ENCODE results near the gene ETNK2. TPM values are rescaled to one million over a fixed set of nuclear protein-coding genes. Genes with fewer than 3 reads are reported as not detected.

ETNK2 gene
- total RNA-seq, 8 experiments from 2014 or later = 5.0 to 43.5 (median 29.9) TPM

Other genes starting within 250 kb of the ETNK2 start
- gene SOX13, start 78.9 kb downstream of the ETNK2 start, total RNA-seq = 10 to 100 TPM in 5 of 8 experiments, 1 to 10 TPM in 3; 4.7 to 72.2 (median 18.0) TPM
- under 1 TPM in 3 of 8 experiments, not detected in 5; 0.25 to 0.75 (median 0.33) TPM for gene REN, start 14.3 kb upstream of the ETNK2 start, total RNA-seq
- 1 to 10 TPM in 1 of 8 experiments, under 1 TPM in 1, not detected in 6; 0.62 to 1.1 TPM for gene KISS1, start 44.4 kb upstream of the ETNK2 start, total RNA-seq
- gene GOLT1A, start 61.9 kb upstream of the ETNK2 start, total RNA-seq = 1 to 10 TPM in 2 of 8 experiments, under 1 TPM in 4, not detected in 2; 0.46 to 2.3 (median 0.54) TPM
- 10 to 100 TPM; 11.7 to 42.0 (median 24.0) TPM for gene PLEKHA6, start 207.9 kb upstream of the ETNK2 start, total RNA-seq